ENCODE measurements around the gene HIPK2. TPM values are rescaled to one million over a fixed set of nuclear protein-coding genes. Genes with fewer than 3 reads are reported as not detected.

Gene HIPK2
- 89.2 and 94.9 TPM in 2 replicates for total RNA-seq (2013; cell fraction: nucleolus; rRNA removed)
- 8.5 and 9.4 TPM in 2 replicates for total RNA-seq (2014; rRNA removed)
- 8.8 and 9.0 TPM in 2 replicates for total RNA-seq (2014; rRNA removed; fragmentation: Illumina TruSeq; extraction: Trizol)
- 36.5 and 39.0 TPM in 2 replicates for total RNA-seq (2021)
- polyA plus RNA-seq (2011; ENCODE audit: low read depth): 15.1 TPM
- 7.1 and 11.2 TPM in 2 replicates for polyA plus RNA-seq (2011; rRNA removed)
- 9.9 and 12.4 TPM in 2 replicates for polyA plus RNA-seq (2011; cell fraction: cytosol; rRNA removed)
- polyA plus RNA-seq (2011; cell fraction: nucleus; rRNA removed): 21.7 and 25.1 TPM in 2 replicates
- 16.0 and 23.3 TPM in 2 replicates for polyA plus RNA-seq (2012)
- polyA plus RNA-seq (2014; fragmentation: Illumina TruSeq; extraction: Trizol): 15.9 and 17.3 TPM in 2 replicates
- 1 to 10 TPM; 1.7 to 3.3 TPM for polyA plus RNA-seq (2014; fragmentation: Nextera tagmentation; extraction: Ambion mirVana)
- polyA plus RNA-seq (2014; rRNA removed): 11.3 and 14.2 TPM in 2 replicates
- 1 to 10 TPM; 9.1 to 9.3 TPM for polyA plus RNA-seq (2016; fragmentation: Nextera tagmentation; extraction: Ambion mirVana)
- 38.7 and 52.6 TPM in 2 replicates for polyA minus RNA-seq (2011; rRNA and poly(A)+ RNA removed)
- 19.0 and 20.1 TPM in 2 replicates for polyA minus RNA-seq (2011; cell fraction: cytosol; rRNA and poly(A)+ RNA removed)
- 16.2 and 32.7 TPM in 2 replicates for polyA minus RNA-seq (2011; cell fraction: nucleus; rRNA and poly(A)+ RNA removed)
- Bru-seq, nascent RNA: percentile 90 among the genes with signal in this experiment
- percentile 94 among the genes with signal in this experiment for BruChase-seq, experiment 1, labeled RNA remaining after a 6-hour chase
- percentile 88 among the genes with signal in this experiment for BruChase-seq, experiment 2, labeled RNA remaining after a 2-hour chase
- long read RNA-seq, experiment 1, partial matches to known transcripts: 0 of 4 reads
- long read RNA-seq, experiment 1, other reads (novel, unspliced or antisense): 4 of 4 reads
- long read RNA-seq, experiment 2, partial matches to known transcripts: 10 of 57 reads
- long read RNA-seq, experiment 2, other reads (novel, unspliced or antisense): 47 of 57 reads

GRCh38 chr7:139777948-139778841, at the start of gene HIPK2:
Gene HIPK2, minus strand, starts transcription at chr7:139777998. Its CDS starts 375 bp downstream, at chr7:139777623.
- H3K79me2 ChIP-seq (ENCODE audit: control insufficient read depth, insufficient read depth, low read length): peaks cover 38% of the 10 kb centered on the region
- ChIA-PET POLR2A (interaction anchor here (0.7 to 1.4 kb wide), 4 partner anchors 53 to 132 kb away, joined by 3 to 4 read pairs (median 4); no protein-coding TSS in a partner anchor), SMC1A (ENCODE audit: uncharacterized antibody, unreplicated experiment) (interaction anchor here (0.7 to 4.3 kb wide), 11 partner anchors 12 to 224 kb away, joined by 3 to 15 read pairs (median 4); no protein-coding TSS in a partner anchor), CTCF (interaction anchor here (1.1 to 7.5 kb wide), 6 partner anchors 10 to 177 kb away, joined by 3 to 56 read pairs (median 4); no protein-coding TSS in a partner anchor), RAD21 (ENCODE audit: unreplicated experiment) (interaction anchor here (0.7 to 3.8 kb wide), 7 partner anchors 32 to 140 kb away, joined by 3 to 18 read pairs (median 3); no protein-coding TSS in a partner anchor)
- peak within 1 kb of the TSS; percentile 92 for H3K9ac ChIP-seq (ENCODE audit: control insufficient read depth, insufficient read depth, low read length)
- H3K27me3 ChIP-seq (replicated peaks in 1 of 2; ENCODE audit: control insufficient read depth in 2 of 2, insufficient read depth in 2 of 2, low read length in 1 of 2): peaks cover 0 to 10% of the 10 kb centered on the region in 2 experiments; a peak in 2 of 4 replicates
- DNase-seq (ENCODE audit: low read depth, low spot score) (no peak), FAIRE-seq (no peak), ATAC-seq (peak; percentile 70)
- 3% methylated on average over 65 of the region's 96 CpGs for WGBS (ENCODE audit: insufficient coverage, insufficient replicate concordance, low lambda C conversion rate, missing lambda C conversion rate)
- H2AFZ ChIP-seq (ENCODE audit: control insufficient read depth, low read depth, low read length): peak within 1 kb of the TSS; percentile 86
- H3K27ac ChIP-seq (ENCODE audit: control insufficient read depth, insufficient read depth): peak within 1 kb of the TSS; percentile 64
- no peaks in the 10 kb centered on the region for H3K9me3 ChIP-seq (replicated peaks; ENCODE audit: control insufficient read depth, insufficient read depth, low read length)
- H3K36me3 ChIP-seq (ENCODE audit: control insufficient read depth in 2 of 2, insufficient read depth in 2 of 2, low read length in 1 of 2): no peaks in the 10 kb centered on the region
- intact Hi-C loops (cut with micrococcal nuclease; ENCODE audit: unreplicated experiment): no loop called here
- no TSS peak for BruUV-seq (replicated peaks)
- in situ Hi-C loops (cut with MboI): no loop called here
- no peaks in the 10 kb centered on the region for H4K20me1 ChIP-seq (ENCODE audit: control insufficient read depth, insufficient read depth)
- H3K4me2 ChIP-seq (ENCODE audit: control insufficient read depth, insufficient read depth): peak within 1 kb of the TSS; percentile 95
- H3K4me3 ChIP-seq: peak within 1 kb of the TSS; percentile 99
- H3K4me1 ChIP-seq (ENCODE audit: control insufficient read depth, insufficient read depth, low read length): peaks cover 14% of the 10 kb centered on the region
- no peak for TF ChIP-seq WRNIP1 (IDR thresholded peaks at IDR 0.05; ENCODE audit: borderline replicate concordance, low read depth, low read length)
- TF ChIP-seq SPI1 (IDR thresholded peaks at IDR 0.05; ENCODE audit: borderline replicate concordance, insufficient read depth, low read depth, low read length): no peak
- TF ChIP-seq EGR1 (IDR thresholded peaks at IDR 0.05; ENCODE audit: borderline replicate concordance in 1 of 2, low read depth in 2 of 2, low read length in 2 of 2): peak in 1 of 2 experiments; percentile 78; a peak in 2 of 3 replicates
- peak; percentile 37; the same call in 1 of the 2 replicates for TF ChIP-seq ASH2L (IDR thresholded peaks at IDR 0.05; ENCODE audit: borderline replicate concordance, low read depth)
- TF ChIP-seq LARP7 (IDR thresholded peaks at IDR 0.05): peak; percentile 85; the same call in 1 of the 2 replicates
- no peak for TF ChIP-seq CHD1 (IDR thresholded peaks at IDR 0.05; ENCODE audit: low read depth, low read length)
- peak; percentile 86; the same call in 1 of the 2 replicates for TF ChIP-seq GATAD2B (conservative IDR thresholded peaks at IDR 0.05; ENCODE audit: low read depth)
- TF ChIP-seq MYC (IDR thresholded peaks at IDR 0.05; ENCODE audit: insufficient read depth, insufficient read length, insufficient replicate concordance, low read length, severe bottlenecking): peak; percentile 29
- peak; percentile 61; the same call in 1 of the 2 replicates for TF ChIP-seq MXI1 (IDR thresholded peaks at IDR 0.05; ENCODE audit: low read depth, low read length)
- TF ChIP-seq CEBPZ (IDR thresholded peaks at IDR 0.05; ENCODE audit: low read depth, low read length): no peak
- TF ChIP-seq STAT1 (conservative IDR thresholded peaks at IDR 0.05): 0 out of 2 replicates have a peak, but pooled peaks have one; percentile 76
- peak; percentile 67 for TF ChIP-seq NR2C2 (IDR thresholded peaks at IDR 0.05; ENCODE audit: borderline replicate concordance, control insufficient read depth, insufficient read length, low read depth)
- 0 out of 2 replicates have a peak, but pooled peaks have one; percentile 39 for TF ChIP-seq POLR2AphosphoS2 (IDR thresholded peaks at IDR 0.05; ENCODE audit: low read depth, low read length)
- TF ChIP-seq NBN (IDR thresholded peaks at IDR 0.05): no peak

All from GM12878 (cell line).